ENCODE results near the gene GGT5.

GRCh38 chr22:24190159-24190540 is 54.7 kb downstream of the GGT5 start:
- no peak for TF ChIP-seq CTCF (IDR thresholded peaks at IDR 0.05)
- no peak for TF ChIP-seq POLR2A (IDR thresholded peaks at IDR 0.05)
- no peak for TF ChIP-seq POLR2AphosphoS5 (IDR thresholded peaks at IDR 0.05; ENCODE audit: insufficient read depth in 1 of 2, low read depth in 1 of 2)

Data from vagina (tissue), 2 donors.